A172 (cell line): ENCODE measurements around the gene DUS4L. TPM values are rescaled to one million over a fixed set of nuclear protein-coding genes. Genes with fewer than 3 reads are reported as not detected.

Source experiments
- DNase-seq: peaks from one replicate; pipeline ENCODE4 v3.0.0-alpha.2; 2015; ENCODE audit warnings: low spot score
- total RNA-seq: library from RNA; depleted of rRNA; stranded (reverse); fragments of >200 nt; shearing (Covaris generic); gene quantifications from 2 replicates; pipeline ENCODE4 v1.2.3, GENCODE V29; 2014

The DUS4L gene
- total RNA-seq, 1 experiment from 2014 or later, result 33.9 TPM

GRCh38 chr7:107580716-107581383 is 17.1 kb downstream of the DUS4L start:
- no peak for DNase-seq

- DNase-seq, result no peak
These were observed 17.7 kb downstream of the DUS4L start for GRCh38 chr7:107581387-107582013.

- no peak for DNase-seq
These were observed 19.1 kb downstream of the DUS4L start for GRCh38 chr7:107582875-107583274.

- no peak for DNase-seq
These were observed 20.9 kb downstream of the DUS4L start for GRCh38 chr7:107584716-107585115.

GRCh38 chr7:107588529-107589130 is 24.9 kb downstream of the DUS4L start:
- no peak for DNase-seq

GRCh38 chr7:107591421-107591820 is 27.6 kb downstream of the DUS4L start:
- DNase-seq, result no peak

GRCh38 chr7:107592361-107593024 is 28.7 kb downstream of the DUS4L start:
- DNase-seq, result no peak

- no peak for DNase-seq
These were observed 29.2 kb downstream of the DUS4L start for GRCh38 chr7:107593025-107593410.

- DNase-seq, result peak; percentile 91
These were observed 31.4 kb downstream of the DUS4L start for GRCh38 chr7:107594961-107595737.

GRCh38 chr7:107596881-107597581 is 33.3 kb downstream of the DUS4L start:
- peak; percentile 65 for DNase-seq

GRCh38 chr7:107597582-107597916 is 33.8 kb downstream of the DUS4L start:
- no peak for DNase-seq

- DNase-seq, result no peak
These were observed 34.2 kb downstream of the DUS4L start for GRCh38 chr7:107597953-107598352.

GRCh38 chr7:107599262-107599661 is 35.5 kb downstream of the DUS4L start:
- DNase-seq, result no peak

GRCh38 chr7:107600816-107601215 is 37.0 kb downstream of the DUS4L start:
- DNase-seq, result no peak

- DNase-seq, result no peak
These were observed 41.5 kb downstream of the DUS4L start for GRCh38 chr7:107605218-107605815.

GRCh38 chr7:107606303-107606702 is 42.5 kb downstream of the DUS4L start:
- DNase-seq, result no peak

- no peak for DNase-seq
These were observed 46.1 kb downstream of the DUS4L start for GRCh38 chr7:107609811-107610261.

GRCh38 chr7:107610323-107610722 is 46.6 kb downstream of the DUS4L start:
- DNase-seq, result no peak

GRCh38 chr7:107613439-107613838 is 49.7 kb downstream of the DUS4L start:
- DNase-seq, result no peak

- DNase-seq, result no peak
These were observed 50.2 kb downstream of the DUS4L start for GRCh38 chr7:107613948-107614347.

GRCh38 chr7:107614425-107614824 is 50.7 kb downstream of the DUS4L start:
- DNase-seq, result no peak
